GM19328 (cell line): ENCODE data around the gene UTP20.
"Not testable (repeated sequence)": the region's sequence is repeated elsewhere in the genome, so short reads cannot be mapped to it uniquely, and the experiment has no call there.

Source experiments
- ATAC-seq: cut with Tn5 transposase; IDR thresholded peaks from one replicate; pipeline ENCODE4 v1.9.1; 2021; ENCODE audit warnings: mild to moderate bottlenecking, moderate library complexity; ENCODE audit not compliant: unreplicated experiment

UTP20 gene

DNA sequence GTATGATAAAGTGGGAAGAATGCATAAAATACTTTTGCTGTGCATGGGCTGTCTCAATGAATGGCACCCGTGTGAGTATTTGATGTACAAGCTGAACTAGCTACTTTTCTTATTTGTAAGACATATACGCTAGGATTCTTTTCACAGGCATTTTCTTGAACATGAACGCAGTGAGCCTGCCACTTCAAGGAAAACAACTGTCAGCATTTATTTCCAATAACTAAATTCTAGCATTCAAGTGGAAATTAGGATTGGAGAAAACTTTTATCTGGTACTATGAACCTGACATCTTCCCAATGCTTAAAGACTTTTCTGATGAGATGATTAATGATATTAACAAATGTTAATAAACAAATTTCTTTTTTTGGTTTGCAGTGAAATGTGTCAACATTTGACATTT is 45.7 kb downstream of the UTP20 start:
- ATAC-seq: no peak

DNA sequence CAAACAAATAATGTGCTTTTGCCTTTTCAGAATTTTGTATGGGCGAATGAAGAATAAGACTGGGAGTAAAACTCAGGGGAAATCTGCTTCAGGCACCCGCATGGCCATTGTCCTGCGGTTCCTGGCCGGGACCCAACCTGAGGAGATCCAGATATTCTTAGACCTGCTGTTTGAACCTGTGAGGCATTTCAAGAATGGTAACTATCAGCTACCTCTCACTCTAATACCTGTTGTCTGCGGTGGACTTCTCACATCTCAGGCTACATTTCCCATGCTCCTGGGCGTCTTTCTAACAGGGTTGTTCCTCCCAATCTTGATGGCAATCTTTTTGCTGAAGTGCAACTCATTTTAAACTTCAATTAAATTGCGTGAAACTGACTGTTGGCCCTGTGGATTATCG is 47.1 kb downstream of the UTP20 start:
- ATAC-seq: no peak

DNA sequence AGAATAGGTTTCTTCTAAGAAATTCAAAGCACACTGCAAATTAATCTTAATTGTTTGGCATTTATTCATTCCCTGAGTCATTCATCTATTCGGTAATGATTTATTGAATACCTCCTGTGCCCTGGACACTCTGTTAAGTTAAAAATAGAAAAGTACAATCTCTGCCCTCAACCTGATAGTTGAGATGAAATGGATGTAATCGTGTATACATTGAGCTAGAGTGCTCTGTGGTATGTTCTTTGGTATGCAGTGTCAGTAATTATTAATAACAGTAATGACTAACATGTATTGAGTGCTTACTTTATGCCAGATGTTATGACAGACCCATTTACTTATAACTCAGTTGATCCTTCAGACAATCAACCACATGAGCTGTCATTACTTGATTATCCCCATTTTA is 47.6 kb downstream of the UTP20 start:
- no peak for ATAC-seq

DNA sequence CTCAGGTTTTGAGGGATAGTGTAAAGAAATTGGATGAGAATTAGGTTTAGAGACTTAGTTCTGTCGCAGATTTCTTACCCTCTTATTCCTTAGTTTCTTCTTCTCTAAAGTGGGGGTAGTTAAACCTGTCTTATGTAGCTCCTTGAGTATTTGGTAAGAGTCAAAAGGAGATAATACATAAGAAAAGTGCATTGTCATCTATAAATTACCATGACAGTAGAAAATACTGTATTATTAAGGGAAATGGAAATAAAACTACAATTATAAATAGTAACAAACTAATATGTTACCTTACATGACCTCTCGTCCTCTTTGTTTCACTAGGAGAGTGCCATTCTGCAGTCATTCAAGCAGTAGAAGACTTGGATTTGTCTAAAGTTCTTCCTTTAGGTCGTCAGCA is 49.0 kb downstream of the UTP20 start:
- no peak for ATAC-seq

DNA sequence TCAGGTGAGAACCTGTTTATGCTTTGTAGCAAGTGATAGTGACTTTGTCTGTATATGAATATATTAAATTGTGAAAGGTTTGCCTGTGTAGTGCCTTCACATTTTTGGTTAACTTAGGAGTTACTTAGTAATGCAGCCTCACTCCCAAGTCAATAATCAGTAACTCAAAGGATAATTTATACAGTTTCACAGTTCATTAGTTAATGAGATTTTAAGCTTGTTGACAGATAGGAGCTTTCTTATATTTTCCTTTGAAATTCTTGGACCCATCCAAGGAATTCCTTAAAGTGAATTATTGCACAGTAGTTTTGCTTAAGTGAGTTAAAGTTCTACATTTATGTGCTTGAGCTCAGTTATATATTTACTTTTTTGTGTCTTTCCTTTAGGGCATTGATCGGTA is 50.7 kb downstream of the UTP20 start:
- no peak for ATAC-seq

DNA sequence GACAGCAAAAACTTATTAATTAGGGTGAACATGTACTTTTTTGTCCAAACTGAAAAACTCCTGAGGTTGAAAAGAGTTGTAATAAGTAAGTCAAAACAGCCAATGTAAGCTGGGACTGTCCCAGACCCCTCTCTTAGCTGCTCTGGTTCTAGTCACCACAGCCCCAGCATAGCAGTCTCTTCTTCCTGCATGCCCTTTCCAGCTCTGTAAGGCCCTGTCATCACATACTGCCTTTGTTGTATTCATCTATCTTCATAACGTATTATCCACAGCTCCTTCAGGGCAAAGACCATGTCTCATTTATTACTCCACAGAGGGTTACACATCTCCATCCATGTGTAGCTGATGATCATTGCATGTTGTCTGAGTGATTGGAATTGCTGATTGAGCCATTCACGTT is 56.5 kb downstream of the UTP20 start:
- ATAC-seq: no peak

DNA sequence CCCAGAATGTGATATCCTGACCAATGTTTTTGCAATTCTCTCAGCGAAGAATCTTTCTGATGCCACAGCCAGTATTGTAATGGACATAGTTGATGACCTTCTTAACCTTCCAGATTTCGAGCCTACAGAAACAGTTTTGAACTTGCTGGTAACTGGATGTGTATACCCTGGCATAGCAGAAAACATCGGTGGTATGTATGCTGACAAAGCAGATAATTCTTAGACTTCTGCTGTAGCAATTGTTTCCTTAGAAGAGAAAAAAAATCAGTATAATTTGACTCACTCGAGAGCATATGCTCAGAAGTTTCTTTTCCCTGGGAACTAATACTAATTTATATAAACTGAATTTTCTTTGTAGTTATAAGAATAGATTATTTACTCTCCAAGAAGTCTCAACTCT is 58.2 kb downstream of the UTP20 start:
- ATAC-seq: no peak

DNA sequence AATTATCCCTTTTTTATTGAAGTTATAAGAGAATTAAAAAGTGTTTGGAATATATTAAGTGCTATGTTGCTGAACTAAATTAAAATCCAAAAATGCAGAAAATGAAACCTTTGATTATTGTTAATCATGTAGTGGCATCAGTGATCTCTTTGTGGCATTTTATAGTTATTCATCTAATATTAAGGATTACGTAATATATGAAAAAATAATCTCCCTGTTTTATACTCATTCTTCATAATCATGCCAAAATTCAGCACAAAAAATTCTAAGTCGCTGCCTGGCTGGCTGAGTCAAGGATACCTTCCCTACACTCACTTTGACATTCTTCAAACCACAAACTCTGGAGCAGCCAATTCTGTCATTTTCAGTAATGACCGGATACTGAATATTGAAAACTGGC is 64.0 kb downstream of the UTP20 start:
- no peak for ATAC-seq

DNA sequence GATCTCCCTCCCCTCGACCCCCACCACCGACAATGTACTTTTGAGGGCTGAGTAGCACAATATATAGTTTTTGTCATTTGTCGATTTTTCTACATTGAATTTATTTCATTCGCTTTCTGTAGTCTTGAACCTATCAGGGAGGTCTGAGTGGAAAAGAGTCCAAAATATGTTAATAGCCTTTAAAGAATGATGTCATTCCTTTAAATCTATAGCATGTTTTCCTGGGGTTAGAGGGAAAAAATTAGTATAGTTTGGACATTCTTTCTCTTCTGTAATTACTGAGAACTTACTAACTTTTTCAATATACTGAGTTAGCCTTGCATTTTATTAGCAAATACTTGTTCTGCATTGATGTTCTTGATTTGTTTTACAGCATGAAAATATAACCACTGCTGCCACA is 71.8 kb downstream of the UTP20 start:
- no peak for ATAC-seq

DNA sequence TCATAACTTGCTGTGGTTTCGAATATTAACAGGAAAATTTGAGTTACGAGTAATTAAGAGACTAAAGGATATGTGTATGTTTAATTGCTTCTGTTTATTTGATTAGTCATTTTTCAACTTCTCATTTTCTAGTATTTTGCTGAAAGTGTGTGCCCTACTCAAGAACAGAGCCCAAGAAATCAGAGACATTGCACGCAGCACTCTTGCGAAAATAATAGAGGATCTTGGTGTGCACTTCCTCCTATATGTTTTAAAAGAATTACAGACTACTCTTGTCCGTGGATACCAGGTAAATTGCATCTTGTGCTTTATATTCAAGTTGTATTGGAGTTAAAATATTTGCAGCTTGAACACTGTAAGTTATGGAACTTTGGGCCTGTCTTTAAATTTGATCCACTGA is 76.9 kb downstream of the UTP20 start:
- no peak for ATAC-seq

DNA sequence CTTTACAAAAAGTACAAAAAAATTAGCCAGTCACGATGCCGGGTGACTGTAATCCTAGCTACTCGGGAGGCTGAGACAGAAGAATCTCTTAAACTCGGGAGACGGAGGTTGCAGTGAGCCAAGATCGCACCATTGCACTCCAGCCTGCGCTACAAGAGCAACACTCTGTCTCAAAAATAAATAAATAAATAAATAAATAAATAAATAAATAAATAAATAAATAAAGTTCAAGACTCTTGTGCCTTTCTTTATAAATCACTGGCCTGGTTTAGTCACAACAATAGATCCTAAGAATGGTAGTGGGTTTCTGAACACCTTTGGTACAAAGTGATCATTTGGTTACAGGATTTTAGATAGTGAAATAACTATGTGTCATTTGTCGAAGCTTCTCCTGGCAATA is 81.5 kb downstream of the UTP20 start:
- no peak for ATAC-seq

DNA sequence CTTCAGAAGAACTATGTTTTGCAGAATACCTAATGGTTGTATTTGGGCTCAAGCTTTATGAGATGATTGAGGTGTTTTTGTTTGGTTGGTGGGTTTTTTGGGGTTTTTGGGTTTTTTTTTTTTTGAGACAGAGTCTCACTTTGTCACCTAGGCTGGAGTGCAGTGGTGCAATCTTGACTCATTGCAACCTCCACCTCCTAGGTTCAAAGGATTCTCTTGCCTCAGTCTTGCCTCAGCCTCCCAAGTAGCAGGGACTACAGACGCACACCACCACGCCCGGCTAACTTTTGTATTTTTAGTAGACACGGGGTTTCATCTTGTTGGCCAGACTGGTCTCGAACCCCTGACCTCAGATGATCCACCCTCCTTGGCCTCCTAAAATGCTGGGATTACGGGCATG is 88.1 kb downstream of the UTP20 start:
- no peak for ATAC-seq

DNA sequence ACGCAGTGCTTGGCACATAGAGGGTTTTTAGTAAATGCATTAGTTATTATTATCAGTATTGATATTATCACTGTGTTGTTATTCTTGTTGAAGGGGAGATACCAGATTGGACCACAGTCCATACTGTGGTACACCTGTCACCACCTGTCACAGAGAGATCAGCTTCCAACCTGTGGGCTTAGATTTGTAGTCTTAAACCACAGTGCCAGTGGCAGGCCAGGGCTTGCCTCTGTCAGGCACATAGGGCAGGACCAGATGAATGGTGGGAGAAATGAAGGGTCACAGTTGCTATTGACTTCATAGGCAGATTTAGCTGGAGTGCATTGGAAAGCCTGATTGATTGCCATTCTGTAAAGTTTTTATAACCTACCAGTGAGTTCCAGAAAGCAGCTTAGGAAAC is 92.5 kb downstream of the UTP20 start:
- no peak for ATAC-seq

DNA sequence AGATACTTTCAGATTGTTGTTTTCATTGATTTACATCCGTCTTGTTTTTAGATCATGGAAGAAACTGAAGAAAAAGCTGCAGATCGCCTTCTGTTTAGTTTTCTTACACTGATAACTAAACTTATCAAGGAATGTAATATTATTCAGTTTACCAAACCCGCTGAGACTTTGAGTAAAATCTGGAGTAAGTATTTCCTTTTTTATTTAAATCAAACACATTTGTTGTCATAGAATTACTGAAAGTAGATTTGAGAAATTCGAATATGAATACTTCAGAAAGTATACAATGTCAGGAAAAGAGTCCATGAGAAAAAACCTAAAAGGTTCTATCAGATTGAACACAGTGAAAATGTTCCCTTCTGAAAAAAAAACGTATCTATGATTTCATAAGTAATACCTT is 95.7 kb downstream of the UTP20 start:
- no peak for ATAC-seq

DNA sequence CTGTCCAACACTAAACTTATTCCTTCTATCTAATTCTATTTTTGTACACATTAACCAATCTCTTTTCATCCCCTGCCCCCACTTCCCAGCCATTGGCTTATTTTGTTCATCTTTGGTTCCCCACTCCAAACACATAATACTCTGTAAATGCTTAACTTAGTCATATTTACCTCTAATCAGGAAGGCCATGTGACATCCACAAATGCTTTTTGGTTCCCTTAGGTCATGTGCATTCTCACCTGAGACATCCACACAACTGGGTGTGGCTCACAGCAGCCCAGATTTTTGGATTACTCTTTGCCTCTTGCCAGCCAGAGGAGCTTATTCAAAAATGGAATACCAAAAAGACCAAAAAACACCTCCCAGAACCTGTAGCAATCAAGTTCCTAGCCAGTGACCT is 99.2 kb downstream of the UTP20 start:
- no peak for ATAC-seq

DNA sequence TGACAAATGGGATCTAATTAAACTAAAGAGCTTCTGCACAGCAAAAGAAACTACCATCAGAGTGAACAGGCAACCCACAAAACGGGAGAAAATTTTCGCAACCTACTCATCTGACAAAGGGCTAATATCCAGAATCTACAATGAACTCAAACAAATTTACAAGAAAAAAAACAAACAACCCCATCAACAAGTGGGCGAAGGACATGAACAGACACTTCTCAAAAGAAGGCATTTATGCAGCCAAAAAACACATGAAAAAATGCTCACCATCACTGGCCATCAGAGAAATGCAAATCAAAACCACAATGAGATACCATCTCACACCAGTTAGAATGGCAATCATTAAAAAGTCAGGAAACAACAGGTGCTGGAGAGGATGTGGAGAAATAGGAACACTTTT is 111.3 kb downstream of the UTP20 start:
- not testable (repeated sequence) for ATAC-seq

DNA sequence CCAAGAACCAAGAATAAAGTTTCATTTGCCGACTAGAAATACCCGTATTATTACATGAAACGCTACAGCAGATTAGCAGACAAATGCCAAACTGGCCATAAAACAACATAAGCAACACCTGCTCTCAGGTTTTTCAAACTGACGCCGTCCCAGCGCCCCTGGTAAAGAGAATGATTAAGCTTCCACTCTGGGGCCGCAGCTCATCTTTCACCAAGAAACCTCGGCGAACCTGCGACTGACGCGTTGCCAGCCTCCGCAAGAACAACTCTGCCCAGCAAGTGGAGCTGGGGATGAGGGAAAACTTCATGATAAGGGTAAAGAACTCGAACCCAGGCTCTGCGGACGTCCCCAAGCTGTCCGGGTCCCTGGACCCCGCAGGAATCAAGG is 127.1 kb downstream of the UTP20 start:
- ATAC-seq: peak; percentile 15

DNA sequence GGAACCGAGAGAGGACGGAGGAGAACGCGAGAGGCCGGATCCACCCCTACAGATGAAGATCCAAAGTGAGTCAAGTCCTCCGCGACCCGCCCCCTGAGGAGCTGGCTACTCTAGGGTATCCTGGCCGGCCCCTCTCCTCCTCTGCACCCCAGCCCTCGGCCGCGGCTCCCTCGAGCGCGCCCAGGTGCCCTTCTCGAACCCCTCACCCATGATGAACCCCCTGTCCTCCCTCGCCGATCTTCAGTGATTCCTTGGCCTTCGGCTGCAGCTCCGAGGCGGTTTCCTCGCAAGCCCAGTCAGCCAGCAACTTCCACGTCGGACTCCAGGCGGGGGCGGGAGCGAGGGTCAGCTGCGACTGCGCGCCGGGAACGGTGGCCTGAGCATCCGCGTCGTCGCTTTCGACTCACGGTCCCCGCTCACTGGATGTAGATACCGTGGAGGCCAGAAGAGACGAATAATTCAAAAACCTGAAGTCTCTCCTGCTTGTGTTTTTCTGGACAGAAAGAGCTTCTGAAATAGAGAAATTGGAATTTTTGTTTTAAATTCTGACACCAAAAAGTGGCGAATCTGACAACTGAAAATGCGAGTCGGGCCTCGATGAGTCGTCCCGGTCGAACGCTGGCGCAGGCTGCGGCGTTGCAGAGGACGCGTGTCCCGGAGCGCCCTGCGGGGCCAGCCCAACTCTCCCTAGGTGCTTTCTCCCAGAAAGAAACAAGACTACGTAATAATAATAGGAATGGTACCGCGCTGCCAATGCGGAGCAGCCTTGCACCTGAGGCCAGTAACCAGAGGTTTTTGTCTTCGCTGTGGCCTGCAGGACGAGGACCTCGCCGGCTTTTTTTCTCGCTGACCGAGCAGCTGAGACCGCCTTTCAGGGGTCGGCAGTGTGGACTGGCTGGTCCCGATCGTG is 127.8 kb downstream of the UTP20 start, which contains the start of gene ARL1:
Gene ARL1, minus strand, starts transcription at position 337 of the 910 bp plus-strand sequence. Its CDS starts 127 bp downstream, at position 210.
- ATAC-seq: peak; percentile 67

DNA sequence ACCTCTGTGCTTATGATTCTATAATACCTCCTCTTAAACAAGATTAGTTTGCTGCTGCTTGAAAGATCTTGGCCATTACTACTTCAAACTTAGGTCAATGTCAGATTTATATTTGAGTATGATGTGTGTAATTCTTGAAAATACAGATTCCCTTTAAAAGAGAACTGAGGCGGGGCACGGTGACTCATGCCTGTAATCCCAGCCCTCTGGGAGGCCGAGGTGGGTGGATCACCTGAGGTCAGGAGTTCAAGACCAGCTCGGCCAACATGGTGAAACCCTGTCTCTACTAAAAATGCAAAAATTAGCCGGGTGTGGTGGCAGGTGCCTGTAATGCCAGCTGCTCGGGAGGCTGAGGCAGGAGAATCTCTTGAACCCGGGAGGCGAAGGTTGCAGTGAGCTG is 130.3 kb downstream of the UTP20 start:
- ATAC-seq: not testable (repeated sequence)

DNA sequence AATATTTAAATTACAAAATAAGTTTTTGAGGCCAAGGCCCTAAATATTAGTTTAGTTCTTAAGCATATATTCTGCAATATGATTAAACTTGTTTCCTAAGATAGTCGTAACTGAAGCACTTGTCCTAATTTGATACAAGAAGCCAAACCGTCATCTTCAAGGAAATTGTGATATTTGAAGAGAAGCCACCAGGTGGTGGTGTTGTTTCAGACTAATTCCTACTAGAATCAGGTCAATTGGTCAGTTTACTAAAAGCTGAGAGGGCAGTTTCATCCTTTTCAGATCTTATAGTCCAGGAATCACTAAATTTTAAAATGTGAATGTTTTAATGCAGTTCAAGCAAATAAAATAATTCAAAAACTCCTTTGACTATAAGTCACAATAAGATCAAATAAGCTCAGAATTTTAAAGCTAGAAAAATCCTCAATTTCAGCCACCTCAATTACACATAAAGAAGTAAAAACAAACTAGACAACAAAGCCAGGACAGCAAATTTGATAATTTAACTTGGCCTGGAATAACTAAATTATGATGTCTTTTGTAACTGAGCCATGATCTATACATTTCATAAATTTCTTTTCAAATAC is 134.7 kb downstream of the UTP20 start:
- no peak for ATAC-seq

DNA sequence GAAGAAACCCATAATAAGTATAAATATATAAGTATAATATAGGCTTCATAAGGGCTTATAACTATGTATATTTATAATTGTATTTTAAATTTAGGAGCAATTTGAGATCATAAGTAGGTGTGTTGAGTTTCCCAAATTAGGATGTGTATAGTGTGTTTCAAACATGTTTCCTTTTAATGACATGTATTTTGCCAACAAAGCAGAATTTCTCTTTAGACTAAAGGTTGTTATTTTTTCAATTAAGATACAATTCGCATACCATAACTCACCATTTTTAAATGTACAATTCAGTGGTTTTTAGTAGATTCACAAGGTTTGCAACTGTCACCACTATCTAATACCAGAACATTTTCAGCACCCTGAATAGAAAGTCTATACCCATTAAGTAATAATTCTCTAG is 135.3 kb downstream of the UTP20 start:
- ATAC-seq: no peak

DNA sequence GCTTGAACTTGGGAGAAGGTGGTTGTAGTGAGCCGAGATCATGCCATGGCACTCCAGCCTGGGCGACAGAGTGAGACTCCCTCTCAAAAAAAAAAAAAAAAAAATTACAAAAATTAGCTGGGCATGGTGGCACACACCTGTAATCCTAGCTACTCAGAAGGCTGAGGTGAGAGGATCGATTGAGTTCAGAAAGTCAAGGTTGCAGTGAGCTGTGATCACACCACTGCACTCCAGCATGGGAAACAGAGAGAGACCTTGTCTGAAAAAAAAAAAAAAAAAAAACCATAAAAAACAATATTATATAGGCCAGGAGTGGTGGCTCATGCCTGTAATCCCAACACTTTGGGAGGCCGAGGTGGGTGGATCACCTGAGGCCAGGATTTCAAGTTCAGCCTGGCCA is 142.2 kb downstream of the UTP20 start:
- not testable (repeated sequence) for ATAC-seq

DNA sequence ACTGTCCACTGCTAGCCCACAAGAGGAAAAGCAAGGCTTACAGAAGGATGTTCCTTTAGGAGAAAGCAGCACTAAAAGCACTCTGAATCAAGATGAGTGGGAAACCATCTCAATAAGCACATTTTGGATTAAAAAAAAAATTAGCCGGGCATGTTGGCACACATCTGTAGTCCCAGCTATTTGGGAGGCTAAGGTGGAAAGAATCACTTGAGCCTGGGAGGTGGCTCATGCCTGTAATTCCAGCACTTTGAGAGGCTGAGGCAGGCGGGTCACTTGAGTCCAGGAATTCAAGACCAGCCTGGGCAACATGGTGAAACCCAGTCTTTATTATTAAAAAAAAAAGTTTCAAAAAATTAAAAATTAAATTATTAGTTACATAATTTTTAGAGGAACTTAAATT is 144.7 kb downstream of the UTP20 start:
- no peak for ATAC-seq
